Spleen (tissue), 11 donors: Measurements from ENCODE around the gene CCDC92. TPM values are rescaled to one million over a fixed set of nuclear protein-coding genes. Genes with fewer than 3 reads are reported as not detected.

Experiments
- DNase-seq: peaks from one replicate; pipeline ENCODE4 v3.0.0-alpha.2; 2020
- H3K27ac ChIP-seq, 8 donors: fragments of 200-600 bp; sonication (generic) in 7 of 8; 1 replicate in 4 of 8; 2 replicates in 4 of 8; pipeline versions ENCODE4 v1.5.0 to v1.8.0; 2016 to 2021; ENCODE audit warnings: inconsistent platforms in 4 of 8, mild to moderate bottlenecking in 4 of 8, moderate library complexity in 1 of 8
- H3K27me3 ChIP-seq, 7 donors: fragments of 200-600 bp; sonication (generic) in 6 of 7; replicated peaks in 1 of 7; 1 replicate in 4 of 7; 2 replicates in 3 of 7; pipeline versions ENCODE4 v1.5.0 to v1.8.0; 2016 to 2021; ENCODE audit warnings: inconsistent platforms in 3 of 7, mild to moderate bottlenecking in 1 of 7
- H3K36me3 ChIP-seq, 6 donors: fragments of 200-600 bp; sonication (generic) in 5 of 6; 1 replicate in 4 of 6; 2 replicates in 2 of 6; pipeline versions ENCODE4 v1.5.0 to v1.8.0; 2016 to 2021; ENCODE audit warnings: inconsistent platforms in 2 of 6
- H3K4me1 ChIP-seq, 6 donors: fragments of 200-600 bp; sonication (generic) in 5 of 6; 1 replicate in 3 of 6; 2 replicates in 3 of 6; pipeline versions ENCODE4 v1.5.0 to v1.8.0; 2016 to 2021; ENCODE audit warnings: inconsistent platforms in 3 of 6
- H3K4me3 ChIP-seq, 8 donors: fragments of 200-600 bp; sonication (generic) in 7 of 8; 1 replicate in 4 of 8; 2 replicates in 4 of 8; pipeline versions ENCODE4 v1.5.0 to v1.8.0; 2016 to 2021; ENCODE audit warnings: inconsistent platforms in 4 of 8, mild to moderate bottlenecking in 4 of 8, moderate library complexity in 2 of 8
- H3K9me3 ChIP-seq, 8 donors: fragments of 200-600 bp; sonication (generic) in 7 of 8; 1 replicate in 4 of 8; 2 replicates in 4 of 8; pipeline versions ENCODE4 v1.5.0 to v1.8.0; 2016 to 2021; ENCODE audit warnings: inconsistent platforms in 4 of 8
- POLR2A ChIP-seq, 3 donors: fragments of 450-650 bp; IDR thresholded peaks; one replicate each; pipeline ENCODE4 v1.5.1; 2017; ENCODE audit warnings: antibody characterized with exemption in 3 of 3, mild to moderate bottlenecking in 1 of 3
- POLR2AphosphoS5 ChIP-seq, 3 donors: sonication (generic); formaldehyde crosslinking; IDR thresholded peaks; one replicate each; pipeline ENCODE4 v1.5.1; 2017; ENCODE audit warnings: antibody characterized with exemption in 3 of 3
- WGBS, 5 donors: extraction: QIAGEN DNeasy Blood & Tissue Kit in 3 of 5; methylation state at CpG; one replicate each; pipeline versions ENCODE4 v1.1.5 to v1.1.7; 2013 to 2018; 5-methylcytosine and 5-hydroxymethylcytosine counted together
- intact Hi-C: fragments of 100-400 bp; cut with DNase I; formaldehyde crosslinking; loops from one replicate; pipeline ENCODE4 v1.15.0; 2023; ENCODE audit warnings: low total_unique reads
- polyA plus RNA-seq, 3 donors: library from polyadenylated mRNA; stranded (reverse); fragments of 200-250 nt; gene quantifications; one replicate each; pipeline ENCODE4 v1.2.1, GENCODE V29; 2013
- total RNA-seq, 7 donors: library from RNA; depleted of rRNA in 3 of 7; stranded (reverse); fragments of >200 nt in 3 of 7; fragmentation: NEBNext Ultra II Directional in 4 of 7; extraction: Animal tissue kit (Norgen Biotek cat#: 25700) in 4 of 7; gene quantifications; one replicate each; pipeline versions ENCODE4 v1.1.0 to v1.2.1, GENCODE V29; 2016 to 2021
- TF ChIP-seq, protein P1 (sequence below), 11 experiments: fragments of 200-600 bp in 7 of 11; fragments of 450-650 bp in 4 of 11; sonication (generic) in 4 of 11; IDR thresholded peaks in 8 of 11; conservative IDR thresholded peaks in 3 of 11; 1 replicate in 7 of 11; 2 replicates in 4 of 11; pipeline versions ENCODE4 v1.4.0 to v1.8.0; 2016 to 2021; ENCODE audit warnings: antibody characterized with exemption in 11 of 11, inconsistent platforms in 4 of 11, mild to moderate bottlenecking in 1 of 11
- donor health status: healthy with polysubstance abuse.
- donor health status: DM: no; HTN: no; CAD: no; lungs with moderate emphysema.
- donor health status: DM: no; HTN: no; CAD: no.
- donor health status: Bipolar disorder and iron deficiency.
- donor health status: healthy.
- donor health status: DM: no; HTN: no; CAD: no.
- donor health status: DM: yes; HTN: yes; CAD: no.

CCDC92 gene
- total and polyA plus RNA-seq, 10 donors, result 16.0 to 36.7 (median 27.8) TPM

DNA sequence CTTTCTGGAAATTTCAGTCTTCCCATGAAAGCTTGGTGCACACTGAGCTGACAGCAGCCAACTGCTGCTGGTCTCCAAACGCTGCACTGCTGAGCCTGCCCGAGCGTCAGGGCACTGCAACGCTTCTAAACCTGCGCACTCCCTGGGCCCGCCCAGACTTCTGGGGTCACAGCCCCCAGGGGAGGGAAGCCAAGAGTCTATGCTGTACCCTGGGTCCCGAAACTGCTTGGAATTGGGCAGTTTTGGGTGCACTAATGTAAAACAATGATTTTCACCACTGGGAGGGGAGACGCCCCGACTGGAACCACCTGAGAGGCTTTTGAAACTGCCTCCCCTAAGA, 32.0 kb downstream of the CCDC92 start:
- H3K27ac ChIP-seq, result no peak overlapping the region
- 94 to 100% (median 96%) methylated on average over 9 of the region's 9 CpGs for WGBS, 5 donors
- no peak for TF ChIP-seq POLR2A (IDR thresholded peaks at IDR 0.05)
- intact Hi-C loops, result no loop called here
- H3K9me3 ChIP-seq, result peaks cover 0 to 16% (median 10%) of the 10 kb centered on the region in 8 donors
- H3K4me1 ChIP-seq, result peaks cover 5 to 25% (median 16%) of the 10 kb centered on the region in 6 donors
- H3K4me3 ChIP-seq, result no peak overlapping the region
- peaks cover 0 to 85% (median 36%) of the 10 kb centered on the region in 6 donors for H3K36me3 ChIP-seq
- peak; percentile 57 for DNase-seq
- H3K27me3 ChIP-seq, result no peaks in the 10 kb centered on the region

DNA sequence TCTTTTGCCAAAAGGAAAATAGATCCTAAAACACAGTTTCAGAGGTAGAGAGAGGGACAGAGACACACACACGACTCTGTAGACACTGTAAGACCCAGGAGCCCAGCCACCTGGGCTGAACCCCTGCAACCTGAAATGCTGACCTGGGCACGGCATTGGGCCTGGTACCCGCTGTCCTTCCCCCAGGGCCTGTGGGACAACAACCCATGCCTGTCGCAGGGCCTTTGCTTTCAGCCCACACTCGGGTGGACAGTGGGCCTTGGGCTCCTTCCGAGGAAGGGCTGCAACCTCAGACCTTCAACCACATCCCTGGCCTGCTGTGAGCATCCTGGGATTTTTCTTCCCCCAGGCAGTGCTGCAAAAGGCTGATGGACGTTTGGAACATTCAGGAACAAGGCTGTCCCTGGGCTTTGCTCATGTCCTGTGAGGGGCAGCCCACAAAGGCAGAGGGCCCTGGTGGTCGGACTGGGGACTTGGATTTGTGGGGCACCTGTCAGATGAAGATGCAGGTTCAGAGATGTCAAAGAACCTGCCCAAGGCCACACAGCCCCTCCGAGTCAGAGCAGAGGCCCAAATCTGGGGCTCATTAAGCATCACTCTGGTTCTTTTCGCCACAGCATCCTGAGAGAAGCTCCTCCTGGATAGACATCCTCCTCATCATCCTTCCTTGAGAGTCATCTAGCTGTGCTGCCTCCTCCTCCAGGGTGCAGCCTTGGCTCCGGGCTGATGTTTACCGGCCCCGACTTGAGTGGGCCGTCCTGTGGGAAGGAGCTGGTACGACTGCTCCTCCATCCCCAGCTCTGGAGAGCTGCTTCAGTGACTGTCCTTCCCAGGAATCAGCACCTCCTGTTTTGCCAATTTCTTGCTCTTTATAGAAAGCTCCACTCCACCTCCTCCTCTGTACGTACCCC, 32.7 kb downstream of the CCDC92 start:
- intact Hi-C loops, result no loop called here
- Histone ChIP-seq H3K27ac (no peak overlapping the region), H3K36me3 (peaks cover 0 to 84% (median 35%) of the 10 kb centered on the region in 6 donors), H3K9me3 (peaks cover 0 to 16% (median 10%) of the 10 kb centered on the region in 8 donors), H3K4me1 (peaks cover 5 to 25% (median 16%) of the 10 kb centered on the region in 6 donors), H3K27me3 (no peaks in the 10 kb centered on the region), H3K4me3 (no peak overlapping the region)
- peak; percentile 68 for DNase-seq
- TF ChIP-seq POLR2A (IDR thresholded peaks at IDR 0.05) (no peak), POLR2AphosphoS5 (IDR thresholded peaks at IDR 0.05) (no peak)
- TF ChIP-seq, protein P1, sequence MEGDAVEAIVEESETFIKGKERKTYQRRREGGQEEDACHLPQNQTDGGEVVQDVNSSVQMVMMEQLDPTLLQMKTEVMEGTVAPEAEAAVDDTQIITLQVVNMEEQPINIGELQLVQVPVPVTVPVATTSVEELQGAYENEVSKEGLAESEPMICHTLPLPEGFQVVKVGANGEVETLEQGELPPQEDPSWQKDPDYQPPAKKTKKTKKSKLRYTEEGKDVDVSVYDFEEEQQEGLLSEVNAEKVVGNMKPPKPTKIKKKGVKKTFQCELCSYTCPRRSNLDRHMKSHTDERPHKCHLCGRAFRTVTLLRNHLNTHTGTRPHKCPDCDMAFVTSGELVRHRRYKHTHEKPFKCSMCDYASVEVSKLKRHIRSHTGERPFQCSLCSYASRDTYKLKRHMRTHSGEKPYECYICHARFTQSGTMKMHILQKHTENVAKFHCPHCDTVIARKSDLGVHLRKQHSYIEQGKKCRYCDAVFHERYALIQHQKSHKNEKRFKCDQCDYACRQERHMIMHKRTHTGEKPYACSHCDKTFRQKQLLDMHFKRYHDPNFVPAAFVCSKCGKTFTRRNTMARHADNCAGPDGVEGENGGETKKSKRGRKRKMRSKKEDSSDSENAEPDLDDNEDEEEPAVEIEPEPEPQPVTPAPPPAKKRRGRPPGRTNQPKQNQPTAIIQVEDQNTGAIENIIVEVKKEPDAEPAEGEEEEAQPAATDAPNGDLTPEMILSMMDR (IDR thresholded peaks at IDR 0.05 in 8 of 11, conservative IDR thresholded peaks at IDR 0.05 in 3 of 11), result no peak
- 88 to 93% (median 93%) methylated on average over 13 to 16 of the region's 16 CpGs for WGBS, 5 donors

DNA sequence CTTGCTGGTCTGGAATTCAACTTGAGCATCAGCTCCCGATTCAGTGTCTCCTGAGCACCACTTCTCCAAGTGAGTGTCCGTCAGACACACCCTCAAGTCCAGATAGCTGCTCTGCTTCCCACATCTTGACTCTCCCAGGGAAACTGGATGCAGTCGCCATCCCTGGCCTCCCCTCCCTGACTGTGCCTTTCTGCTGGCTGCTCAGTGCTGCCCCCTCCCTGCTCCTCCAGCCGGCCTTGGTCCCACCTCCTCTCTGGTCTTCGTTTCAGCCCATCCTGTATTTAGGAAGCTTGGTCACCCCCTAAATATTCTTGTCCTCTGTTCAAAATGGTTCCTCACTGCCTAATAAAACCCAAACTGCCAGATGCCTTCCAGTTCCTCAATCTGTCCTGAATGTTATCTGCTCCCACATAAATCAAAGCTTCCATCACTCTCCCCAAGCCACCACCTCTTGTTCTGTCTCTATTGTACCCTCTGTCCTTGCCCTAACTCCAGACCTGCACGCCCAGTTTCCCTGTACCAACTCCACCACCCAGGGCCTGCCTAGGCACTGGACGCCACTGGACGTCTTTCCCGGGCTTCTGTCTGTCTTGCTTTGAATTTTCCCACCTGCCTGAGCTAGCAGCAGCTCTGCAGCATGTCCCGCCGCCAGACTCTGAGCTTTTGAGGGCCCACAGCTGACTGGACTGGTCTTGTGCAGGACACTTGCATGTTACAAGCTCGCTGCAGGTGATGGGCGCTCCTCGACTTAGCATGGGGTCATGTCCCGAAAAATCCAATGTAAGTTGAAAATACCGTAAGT, 33.8 kb downstream of the CCDC92 start:
- Histone ChIP-seq H3K9me3 (peaks cover 0 to 16% (median 10%) of the 10 kb centered on the region in 8 donors), H3K27ac (peak overlapping the region in 7 of 8 donors; percentile 57 to 81 (median 70)), H3K4me1 (peaks cover 5 to 25% (median 16%) of the 10 kb centered on the region in 6 donors), H3K4me3 (no peak overlapping the region), H3K36me3 (peaks cover 0 to 84% (median 35%) of the 10 kb centered on the region in 6 donors), H3K27me3 (no peaks in the 10 kb centered on the region)
- TF ChIP-seq POLR2AphosphoS5 (IDR thresholded peaks at IDR 0.05), result no peak
- TF ChIP-seq, protein P1 (IDR thresholded peaks at IDR 0.05 in 8 of 11, conservative IDR thresholded peaks at IDR 0.05 in 3 of 11), result peak in 4 of 11 experiments; percentile 5 to 35 (median 23)
- intact Hi-C loops, result no loop called here
- DNase-seq, result peak; percentile 68
- WGBS, 5 donors, result 85 to 91% (median 87%) methylated on average over 16 of the region's 16 CpGs

DNA sequence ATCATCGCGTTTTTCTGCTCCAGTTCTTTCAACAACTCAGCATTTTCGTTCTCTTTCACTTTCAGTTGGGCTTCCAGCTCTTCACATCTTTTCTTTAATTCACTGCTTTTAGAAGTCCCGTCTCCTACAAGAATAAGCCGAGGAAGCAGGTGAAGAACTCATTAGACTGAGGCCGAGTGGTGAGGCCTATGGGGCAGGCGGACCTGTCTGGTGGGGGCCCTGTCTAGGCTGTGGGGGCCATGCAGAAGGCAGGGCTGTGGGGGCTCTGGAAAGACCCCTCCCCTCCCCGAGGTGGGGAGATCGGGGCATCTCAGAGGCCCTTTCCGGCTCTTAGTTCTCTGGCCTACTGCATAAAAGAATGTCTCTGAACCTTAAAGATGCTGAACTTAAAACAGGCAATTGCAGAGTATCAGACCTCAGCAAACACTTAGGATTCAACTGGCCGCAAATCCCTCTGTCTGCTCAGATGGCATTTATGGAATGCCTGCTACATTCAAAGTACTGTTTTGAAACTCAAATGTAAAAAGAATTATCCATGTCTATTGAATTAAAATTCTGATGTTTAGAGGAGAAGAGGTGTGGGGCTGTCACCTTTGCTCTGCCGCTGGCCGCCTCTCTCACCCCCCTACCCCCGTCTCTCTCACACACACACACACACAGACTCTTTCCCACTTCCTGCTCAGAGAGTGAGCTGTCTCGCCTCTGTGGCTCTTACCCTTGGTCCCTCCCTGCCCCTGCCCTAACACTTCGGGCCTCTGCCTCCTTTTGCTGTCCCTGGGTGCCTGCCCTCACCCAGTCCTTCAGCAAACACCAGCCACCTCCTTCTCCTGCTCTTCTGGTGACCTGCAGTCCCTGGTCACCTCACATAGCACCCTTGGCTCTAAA, 34.7 kb downstream of the CCDC92 start:
- no peak for TF ChIP-seq POLR2AphosphoS5 (IDR thresholded peaks at IDR 0.05)
- TF ChIP-seq, protein P1 (IDR thresholded peaks at IDR 0.05 in 8 of 11, conservative IDR thresholded peaks at IDR 0.05 in 3 of 11), result no peak
- TF ChIP-seq POLR2A (IDR thresholded peaks at IDR 0.05), result no peak
- intact Hi-C loops, result no loop called here
- WGBS, 5 donors, result 28 to 40% (median 37%) methylated on average over 13 to 16 of the region's 16 CpGs
- Histone ChIP-seq H3K27me3 (no peaks in the 10 kb centered on the region), H3K36me3 (peaks cover 0 to 75% (median 31%) of the 10 kb centered on the region in 6 donors), H3K9me3 (peaks cover 0 to 16% (median 10%) of the 10 kb centered on the region in 8 donors), H3K27ac (peak overlapping the region; percentile 10 to 81 (median 70)), H3K4me3 (peak overlapping the region in 2 of 8 donors; percentile 10 to 41), H3K4me1 (peaks cover 5 to 25% (median 16%) of the 10 kb centered on the region in 6 donors)
- DNase-seq, result peak; percentile 80
